Left ventricle myocardium inferior (tissue), 1 donor: Measurements from ENCODE around the gene TBL1X. TPM values are rescaled to one million over a fixed set of nuclear protein-coding genes. Genes with fewer than 3 reads are reported as not detected.

Experiments
- DNase-seq: peaks from one replicate; pipeline ENCODE4 v3.0.0-alpha.2; 2020
- H3K27ac ChIP-seq: fragments of 200-600 bp; replicated peaks from 2 replicates; pipeline ENCODE4 v1.8.0; 2021
- H3K27me3 ChIP-seq: fragments of 200-600 bp; 2 replicates; pipeline ENCODE4 v1.8.0; 2021; ENCODE audit warnings: low read depth
- H3K36me3 ChIP-seq: fragments of 200-600 bp; 2 replicates; pipeline ENCODE4 v1.8.0; 2021
- H3K4me1 ChIP-seq: fragments of 200-600 bp; 2 replicates; pipeline ENCODE4 v1.8.0; 2021
- H3K4me3 ChIP-seq: fragments of 200-600 bp; 2 replicates; pipeline ENCODE4 v1.8.0; 2021; ENCODE audit warnings: mild to moderate bottlenecking, moderate library complexity
- H3K9me3 ChIP-seq: fragments of 200-600 bp; replicated peaks from 2 replicates; pipeline ENCODE4 v1.8.0; 2021
- CTCF ChIP-seq: fragments of 200-600 bp; IDR thresholded peaks from 2 replicates; pipeline ENCODE4 v1.8.0; 2021; ENCODE audit warnings: antibody characterized with exemption, mild to moderate bottlenecking, borderline replicate concordance
- intact Hi-C: fragments of 100-400 bp; cut with micrococcal nuclease; formaldehyde crosslinking; loops from one replicate; pipeline ENCODE4 v1.11.0; 2022
- total RNA-seq: library from RNA; stranded (reverse); fragmentation: NEBNext Ultra II Directional; extraction: Animal tissue kit (Norgen Biotek cat#: 25700); gene quantifications from one replicate; pipeline ENCODE4 v1.2.1, GENCODE V29; 2021
- donor health status: DM: no; HTN: yes; CAD: no; lungs with severe emphysema.

The TBL1X gene
- total RNA-seq, 1 donor from 2014 or later: 9.4 TPM

GRCh38 chrX:9730078-9730477 lies 265.2 kb downstream of the TBL1X start:
- H3K4me3 ChIP-seq: no peak overlapping the region
- no peak for TF ChIP-seq CTCF
- intact Hi-C loops: no loop called here

DNA sequence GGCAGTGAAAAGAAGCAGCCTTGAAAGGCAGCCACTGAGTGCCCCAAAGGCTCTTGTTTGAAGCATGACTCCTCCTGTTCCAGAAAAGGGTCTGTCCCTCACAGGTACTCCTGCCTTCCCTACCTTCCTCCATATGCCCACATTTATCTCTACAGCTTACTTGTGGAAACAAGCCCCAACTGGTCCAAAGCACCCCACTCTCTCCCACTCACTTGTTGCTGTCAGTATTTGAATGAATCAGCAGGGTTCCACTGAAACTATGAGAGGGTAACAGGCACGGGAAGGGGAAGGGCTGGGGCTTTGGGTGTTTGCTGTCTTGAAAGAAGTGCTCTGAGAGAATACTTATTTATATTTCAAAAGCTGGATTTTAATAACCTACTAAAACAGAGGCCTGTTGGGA lies 265.9 kb downstream of the TBL1X start:
- no peak overlapping the region for H3K27ac ChIP-seq
- H3K9me3 ChIP-seq: peaks cover 17% of the 10 kb centered on the region
- DNase-seq: no peak
- H3K4me3 ChIP-seq: no peak overlapping the region
- H3K4me1 ChIP-seq: no peaks in the 10 kb centered on the region
- no peaks in the 10 kb centered on the region for H3K27me3 ChIP-seq
- H3K36me3 ChIP-seq: no peaks in the 10 kb centered on the region
- no peak for TF ChIP-seq CTCF
- intact Hi-C loops: no loop called here

More at GRCh38 chrX:9730078-9730477, 265.2 kb downstream of the TBL1X start:
- no peak for DNase-seq
- Histone ChIP-seq H3K9me3 (peaks cover 17% of the 10 kb centered on the region), H3K36me3 (no peaks in the 10 kb centered on the region), H3K27me3 (no peaks in the 10 kb centered on the region), H3K27ac (no peak overlapping the region), H3K4me1 (no peaks in the 10 kb centered on the region)

DNA sequence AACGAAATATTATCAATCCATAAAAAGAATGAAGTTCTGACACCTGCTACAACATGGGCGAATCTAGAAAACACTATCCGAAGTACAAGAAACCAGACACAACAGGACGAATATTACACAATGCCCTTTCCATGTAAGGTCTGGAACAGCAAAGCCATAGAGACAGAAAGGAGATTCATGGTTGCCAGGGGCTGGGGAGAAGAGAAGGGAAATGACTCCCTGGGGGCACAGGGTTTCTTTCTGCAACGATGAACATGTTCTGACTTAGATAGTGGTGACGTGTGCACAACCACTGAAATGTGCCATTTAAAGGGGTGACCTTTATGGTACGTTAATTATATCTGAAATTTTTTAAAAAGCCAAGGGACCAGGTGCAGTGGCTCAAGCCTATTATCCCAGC lies 272.5 kb downstream of the TBL1X start:
- intact Hi-C loops: no loop called here
- TF ChIP-seq CTCF: no peak
- Histone ChIP-seq H3K9me3 (no peaks in the 10 kb centered on the region), H3K27ac (no peak overlapping the region), H3K36me3 (no peaks in the 10 kb centered on the region), H3K4me3 (no peak overlapping the region), H3K4me1 (no peaks in the 10 kb centered on the region), H3K27me3 (no peaks in the 10 kb centered on the region)
- no peak for DNase-seq

DNA sequence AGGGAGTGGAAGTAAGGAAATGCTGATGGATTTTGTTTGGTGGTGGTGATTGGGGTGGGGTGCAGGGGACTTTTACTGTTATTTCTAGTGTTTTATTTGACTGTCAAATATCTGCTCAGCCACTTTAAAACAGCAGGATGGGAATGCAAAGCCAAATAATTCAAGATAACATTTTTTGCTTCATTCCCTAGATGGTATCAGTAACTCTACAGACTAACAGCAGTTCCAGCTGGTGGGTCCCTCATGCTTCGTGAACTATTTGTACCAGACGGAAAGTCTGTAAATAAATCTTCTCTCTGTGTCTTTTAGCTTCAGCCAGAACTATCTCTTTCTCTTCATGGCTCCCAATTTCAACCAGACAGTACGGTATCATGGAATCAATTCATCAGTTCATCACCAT lies 273.3 kb downstream of the TBL1X start:
- H3K4me3 ChIP-seq: no peak overlapping the region
- no peaks in the 10 kb centered on the region for H3K9me3 ChIP-seq
- intact Hi-C loops: no loop called here
- H3K27me3 ChIP-seq: no peaks in the 10 kb centered on the region
- H3K4me1 ChIP-seq: no peaks in the 10 kb centered on the region
- H3K36me3 ChIP-seq: no peaks in the 10 kb centered on the region
- no peak for TF ChIP-seq CTCF
- no peak for DNase-seq
- H3K27ac ChIP-seq: no peak overlapping the region

DNA sequence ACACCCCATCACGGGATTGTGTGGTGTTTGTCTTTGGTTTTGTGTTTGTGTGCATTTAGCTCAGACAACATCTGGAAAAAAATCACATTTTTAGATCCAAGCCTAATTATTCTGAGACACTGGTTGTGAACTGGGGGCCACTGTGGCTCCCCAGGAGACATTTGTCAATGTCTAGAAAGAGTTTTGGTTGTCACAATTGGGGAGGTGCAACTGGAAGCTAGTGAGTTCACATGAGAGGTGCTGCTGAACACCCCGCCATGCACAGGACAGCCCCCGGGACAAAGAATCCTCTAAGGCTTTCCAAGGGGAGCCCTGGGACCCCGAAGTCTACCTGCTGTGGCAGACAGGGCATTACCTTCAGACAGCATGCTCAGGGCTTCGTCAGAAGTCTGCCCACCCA lies 274.3 kb downstream of the TBL1X start:
- Histone ChIP-seq H3K9me3 (no peaks in the 10 kb centered on the region), H3K36me3 (no peaks in the 10 kb centered on the region), H3K27me3 (no peaks in the 10 kb centered on the region), H3K4me3 (no peak overlapping the region), H3K4me1 (no peaks in the 10 kb centered on the region), H3K27ac (no peak overlapping the region)
- no peak for TF ChIP-seq CTCF
- DNase-seq: no peak
- intact Hi-C loops: no loop called here
